HUDEP-2 (cell line): Measurements from ENCODE around the gene VWA7.

Experiments used
- DNase-seq, 76 experiments: peaks; one replicate each; lab custom pipeline; 2025; ENCODE audit not compliant: unreplicated experiment in 76 of 76; lab: John Stamatoyannopoulos, UW

VWA7 gene

GRCh38 chr6:31778999-31779885 lies 2.1 kb upstream of the VWA7 start:
- DNase-seq, result no peak

GRCh38 chr6:31778193-31778592 lies 1.1 kb upstream of the VWA7 start:
- DNase-seq, result no peak

DNA sequence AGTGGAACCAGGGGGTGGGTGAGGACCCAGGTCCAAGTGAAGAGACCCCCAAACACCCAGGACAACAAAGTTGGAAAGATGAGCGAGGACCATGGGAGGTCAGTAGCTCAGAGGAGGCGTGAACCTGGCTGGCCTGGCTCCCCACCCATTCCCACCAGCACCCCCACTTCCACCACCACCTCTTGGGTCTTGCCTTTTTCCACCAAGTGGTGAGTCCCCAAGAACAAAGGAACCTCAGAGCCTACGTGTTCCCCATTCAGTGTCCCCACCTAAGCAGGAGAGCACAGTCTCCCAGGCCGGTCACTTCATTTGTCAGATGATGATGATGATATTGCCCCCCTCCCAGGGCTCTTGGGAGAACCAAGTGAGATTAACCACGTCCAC lies 531 bp upstream of the VWA7 start:
- DNase-seq, result no peak

DNA sequence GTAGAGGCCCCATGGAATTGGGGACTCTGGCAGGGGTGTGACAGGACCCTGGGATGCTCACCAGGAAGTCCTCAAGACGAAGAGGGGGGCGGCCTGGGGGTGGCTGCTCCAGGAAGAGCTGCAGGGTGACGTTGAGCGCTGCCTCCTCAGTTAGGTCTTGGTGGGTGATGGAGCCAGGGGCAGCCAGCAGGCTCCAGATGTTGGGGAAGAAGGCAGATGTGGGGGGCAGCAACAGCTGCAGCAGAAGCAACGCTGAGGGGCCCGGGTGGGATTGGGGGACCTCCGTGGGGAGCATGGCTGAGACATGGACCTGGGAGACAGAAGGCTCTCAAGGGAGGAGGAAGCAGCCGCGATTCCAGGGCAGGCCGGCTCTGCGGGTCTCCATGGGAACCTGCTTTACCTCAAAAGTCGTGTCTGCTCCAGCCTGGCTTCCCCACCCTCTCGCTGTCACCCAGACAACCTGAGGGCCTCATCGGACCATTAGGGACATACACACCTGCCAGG lies 591 bp downstream of the VWA7 start:
- peak in 7 of 76 experiments; percentile 42 to 70 (median 52) for DNase-seq

DNA sequence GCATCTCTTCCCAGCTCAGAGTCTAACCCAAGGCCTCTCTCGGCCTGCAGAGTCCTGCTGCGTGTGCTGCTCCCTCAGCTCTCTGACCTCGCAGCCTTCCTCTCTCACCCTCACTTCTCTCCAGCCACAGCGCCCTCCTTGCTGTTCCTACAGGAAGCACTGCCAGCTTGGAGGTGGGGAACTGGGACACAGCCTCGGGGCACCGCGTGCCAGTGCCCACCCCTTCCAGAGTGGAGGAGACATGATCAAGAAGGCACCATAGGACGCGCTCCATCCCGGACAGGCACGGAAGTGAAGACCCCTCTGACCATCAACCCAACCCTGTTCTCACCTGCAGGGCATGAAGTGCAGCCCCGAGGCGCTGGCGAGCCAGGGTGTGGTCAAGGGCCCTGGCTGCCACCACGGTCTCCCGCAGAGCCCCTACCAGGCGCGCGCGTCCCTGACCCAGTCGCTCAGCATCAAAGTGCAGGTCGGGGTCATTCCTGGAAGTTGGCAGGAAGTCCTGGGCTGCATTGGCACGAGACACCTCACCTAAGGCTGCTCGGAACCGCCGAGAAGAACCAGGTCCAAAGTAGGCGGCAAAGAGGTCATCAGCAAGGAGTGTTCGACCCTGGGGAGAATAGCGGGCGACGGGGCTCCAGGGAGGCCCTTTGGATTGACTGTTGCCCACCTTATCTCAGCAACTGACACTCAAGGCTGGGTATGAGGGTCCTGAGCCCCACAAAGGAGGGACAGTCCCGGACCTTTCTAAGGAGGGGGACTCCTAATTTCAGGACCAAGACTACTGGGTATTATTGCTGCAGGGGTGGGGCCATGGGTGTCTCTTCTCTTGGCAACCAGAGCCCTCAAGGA lies 1.3 kb downstream of the VWA7 start:
- no peak for DNase-seq

DNA sequence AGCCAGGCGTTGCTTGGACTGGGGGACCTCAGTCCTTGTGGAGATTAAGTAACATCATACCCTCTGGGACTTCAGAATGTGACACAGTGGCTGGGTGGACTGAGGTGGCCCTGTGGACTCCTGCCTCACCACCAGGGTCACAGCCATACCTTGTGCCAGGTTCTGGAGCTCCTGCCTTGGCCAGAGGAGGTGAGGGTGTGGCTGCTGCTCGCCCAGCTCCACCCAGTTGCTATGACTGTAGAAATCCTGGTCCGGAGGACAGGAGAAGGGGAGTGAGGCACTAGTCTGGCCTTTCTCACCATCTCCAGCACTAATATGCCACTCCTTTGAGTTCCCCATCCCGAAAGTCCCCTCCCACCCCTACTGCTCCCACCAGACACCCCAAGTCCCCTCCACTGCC lies 1.9 kb downstream of the VWA7 start:
- peak in 14 of 76 experiments; percentile 8 to 46 (median 26) for DNase-seq

GRCh38 chr6:31771992-31772358 lies 5.2 kb downstream of the VWA7 start:
- peak in 11 of 76 experiments; percentile 12 to 41 (median 23) for DNase-seq

DNA sequence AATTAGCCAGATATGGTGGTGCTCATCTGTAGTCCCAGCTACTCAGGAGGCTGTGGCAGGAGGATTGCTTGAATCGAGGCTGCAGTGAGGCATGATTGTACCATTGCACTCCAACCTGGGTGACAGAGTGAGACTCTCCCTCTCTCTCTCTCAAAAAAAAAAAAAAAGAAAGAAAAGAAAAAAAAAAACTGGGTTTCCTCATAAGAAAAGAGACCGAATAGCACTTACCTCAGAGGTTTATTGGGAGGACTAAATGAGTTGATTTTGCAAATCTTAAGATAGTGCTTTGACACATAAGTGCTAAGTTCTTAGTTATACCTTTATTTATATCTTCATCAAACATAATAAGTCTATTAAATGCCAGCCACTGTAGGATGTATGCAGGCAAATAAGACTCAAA lies 6.3 kb downstream of the VWA7 start:
- DNase-seq, result no peak

- peak in 73 of 76 experiments; percentile 20 to 95 (median 85) for DNase-seq
These were observed 7.3 kb downstream of the VWA7 start for GRCh38 chr6:31769684-31770371.

DNA sequence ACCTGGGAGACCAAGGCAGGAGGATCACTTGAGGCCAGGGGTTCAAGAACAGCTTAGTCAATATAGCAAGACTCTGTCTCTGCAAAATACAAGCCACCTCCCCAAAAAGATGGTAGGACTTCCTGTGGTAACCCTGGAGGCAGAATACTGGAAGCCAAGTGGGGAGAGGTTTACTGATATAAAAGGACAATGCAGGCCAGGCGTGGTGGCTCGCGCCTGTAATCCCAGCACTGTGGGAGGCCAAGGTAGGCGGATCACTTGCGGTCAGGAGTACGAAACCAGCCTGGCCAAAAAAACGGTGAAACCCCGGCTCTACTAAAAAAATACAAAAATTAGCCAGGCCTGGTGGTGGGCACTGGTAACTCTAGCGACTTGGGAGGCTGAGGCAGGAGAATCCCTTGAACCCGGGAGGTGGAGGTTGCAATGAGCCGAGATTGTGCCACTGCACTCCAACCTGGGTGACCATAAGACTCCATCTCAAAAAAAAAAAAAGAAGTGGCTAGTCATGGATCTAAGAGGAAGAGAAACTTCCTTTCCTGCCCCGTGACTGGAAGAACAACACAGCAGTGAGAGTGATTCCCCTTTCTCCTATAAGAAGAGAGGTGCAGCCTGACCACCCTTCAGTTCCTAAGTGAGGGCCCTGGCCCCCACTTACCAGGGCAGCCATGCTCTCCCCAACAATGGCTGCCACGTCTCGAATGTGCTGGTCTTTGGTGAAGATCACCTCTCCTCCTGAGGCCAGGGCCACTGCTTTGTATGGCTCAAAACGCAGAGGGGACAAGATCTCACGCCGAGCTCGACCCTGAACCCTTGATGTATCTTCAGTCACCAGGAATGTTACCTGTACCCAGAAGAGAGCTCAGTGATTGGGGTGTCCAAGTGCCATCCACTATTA lies 8.5 kb downstream of the VWA7 start:
- DNase-seq, result no peak

GRCh38 chr6:31767096-31767645 lies 10.0 kb downstream of the VWA7 start:
- no peak for DNase-seq

DNA sequence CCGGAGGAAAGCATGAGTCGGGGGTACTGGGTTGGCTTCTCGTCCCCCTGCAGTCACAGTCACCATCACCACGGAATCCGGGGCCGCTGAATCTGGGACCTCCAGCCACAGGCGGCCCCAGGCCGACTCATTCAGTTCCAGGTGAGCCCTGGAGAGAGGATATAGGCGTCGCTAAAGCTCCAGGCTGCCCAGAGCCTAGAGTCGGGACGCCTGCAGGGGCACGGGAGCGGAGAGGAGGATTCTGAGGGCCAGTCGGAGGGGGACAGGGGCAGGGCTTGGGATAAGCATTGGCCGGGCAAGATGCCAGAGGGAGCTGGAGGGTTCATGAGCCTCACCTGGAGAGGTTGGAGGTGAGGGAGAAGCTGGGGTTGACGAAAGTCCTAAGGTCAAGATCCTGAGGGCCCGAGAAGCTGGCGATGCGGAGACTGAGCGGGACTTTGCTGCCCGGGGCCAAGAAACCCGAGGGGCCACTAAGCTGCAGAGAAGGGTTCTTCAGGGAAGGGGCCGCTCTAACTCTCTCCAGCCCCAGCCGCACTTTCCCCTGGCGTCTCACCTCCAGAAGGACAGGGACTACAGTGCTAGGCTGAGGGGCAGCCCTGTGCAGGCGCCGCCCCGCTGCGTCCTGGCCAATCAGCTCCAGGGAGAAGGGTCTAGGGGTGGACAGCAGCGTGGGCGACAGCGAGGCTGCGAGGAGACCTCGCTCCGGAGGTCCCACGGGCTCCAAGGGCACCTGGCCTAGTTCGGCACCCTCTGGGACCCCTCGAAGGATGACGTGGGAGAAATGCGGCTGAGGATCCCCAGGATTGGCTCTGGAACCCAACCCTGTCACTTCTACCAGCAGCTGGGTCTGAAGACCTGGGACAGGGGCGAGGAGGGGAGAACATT lies 11.0 kb downstream of the VWA7 start:
- DNase-seq, result no peak

- DNase-seq, result no peak
These were observed 11.6 kb downstream of the VWA7 start for GRCh38 chr6:31765559-31765909.

- DNase-seq, result no peak
These were observed 12.9 kb downstream of the VWA7 start for GRCh38 chr6:31764198-31764597.

DNA sequence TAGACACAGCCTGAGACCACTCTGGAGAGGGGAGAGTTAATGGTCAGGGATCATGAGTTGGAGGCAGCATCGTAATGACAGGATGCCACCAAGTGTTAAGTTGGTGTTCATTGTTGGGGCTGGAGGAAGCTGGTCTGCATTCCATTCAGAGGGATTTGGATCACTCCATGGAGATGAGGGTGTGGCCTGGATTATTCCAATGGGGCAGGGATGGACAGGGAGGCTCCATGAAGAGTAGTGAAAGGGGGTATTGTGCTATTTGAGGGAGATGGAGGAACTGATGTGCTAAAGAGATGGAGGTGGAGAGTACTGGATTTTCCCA lies 13.5 kb downstream of the VWA7 start:
- no peak for DNase-seq

GRCh38 chr6:31762878-31763618 lies 14.1 kb downstream of the VWA7 start:
- DNase-seq, result no peak

- DNase-seq, result no peak
These were observed 14.8 kb downstream of the VWA7 start, which contains the start of gene SAPCD1 for GRCh38 chr6:31762356-31762755. TSS of gene SAPCD1 (plus strand) at chr6:31762656. CDS start at chr6:31763055, 399 bp downstream.

- DNase-seq, result no peak
These were observed 15.8 kb downstream of the VWA7 start for GRCh38 chr6:31761343-31761742.
